HG03520 (cell line): Measurements from ENCODE around the gene SLC2A3.
"Not testable (repeated sequence)": the region's sequence is repeated elsewhere in the genome, so short reads cannot be mapped to it uniquely, and the experiment has no call there.

Experiments
- ATAC-seq: cut with Tn5 transposase; IDR thresholded peaks from one replicate; pipeline ENCODE4 v1.9.1; 2021; ENCODE audit warnings: mild to moderate bottlenecking, moderate library complexity; ENCODE audit not compliant: unreplicated experiment

Gene SLC2A3

GRCh38 chr12:7917392-7918267 is 18.4 kb downstream of the SLC2A3 start:
- ATAC-seq: no peak

GRCh38 chr12:7916936-7917335 is 19.1 kb downstream of the SLC2A3 start:
- no peak for ATAC-seq

- ATAC-seq: no peak
Measured at GRCh38 chr12:7915661-7916403, 20.2 kb downstream of the SLC2A3 start.

GRCh38 chr12:7910106-7910505 is 25.9 kb downstream of the SLC2A3 start:
- ATAC-seq: not testable (repeated sequence)

GRCh38 chr12:7907009-7907408 is 29.0 kb downstream of the SLC2A3 start:
- no peak for ATAC-seq

GRCh38 chr12:7906303-7906702 is 29.7 kb downstream of the SLC2A3 start:
- ATAC-seq: not testable (repeated sequence)

- ATAC-seq: not testable (repeated sequence)
Measured at GRCh38 chr12:7905600-7906125, 30.3 kb downstream of the SLC2A3 start.

GRCh38 chr12:7905071-7905470 is 30.9 kb downstream of the SLC2A3 start:
- ATAC-seq: no peak

- not testable (repeated sequence) for ATAC-seq
Measured at GRCh38 chr12:7902416-7902815, 33.6 kb downstream of the SLC2A3 start.

GRCh38 chr12:7899755-7900154 is 36.2 kb downstream of the SLC2A3 start:
- no peak for ATAC-seq

GRCh38 chr12:7896726-7897125 is 39.3 kb downstream of the SLC2A3 start:
- not testable (repeated sequence) for ATAC-seq

GRCh38 chr12:7892186-7892980 is 43.6 kb downstream of the SLC2A3 start:
- no peak for ATAC-seq

- no peak for ATAC-seq
Measured at GRCh38 chr12:7884689-7885088, 51.3 kb downstream of the SLC2A3 start.

GRCh38 chr12:7881736-7882120 is 54.3 kb downstream of the SLC2A3 start:
- ATAC-seq: not testable (repeated sequence)

- ATAC-seq: not testable (repeated sequence)
Measured at GRCh38 chr12:7880952-7881735, 54.8 kb downstream of the SLC2A3 start.

- no peak for ATAC-seq
Measured at GRCh38 chr12:7879246-7879645, 56.7 kb downstream of the SLC2A3 start.

GRCh38 chr12:7877420-7877819 is 58.6 kb downstream of the SLC2A3 start:
- no peak for ATAC-seq

- no peak for ATAC-seq
Measured at GRCh38 chr12:7872566-7873319, 63.2 kb downstream of the SLC2A3 start, which contains the start of gene SLC2A14. TSS of gene SLC2A14 (minus strand) at chr12:7872915. CDS start at chr12:7869880, 3,035 bp downstream.

GRCh38 chr12:7870335-7870734 is 65.7 kb downstream of the SLC2A3 start:
- ATAC-seq: no peak
